ENCODE measurements around the gene DNMT1. TPM values are rescaled to one million over a fixed set of nuclear protein-coding genes. Genes with fewer than 3 reads are reported as not detected.

Gene DNMT1
- total RNA-seq, 1 experiment from 2014 or later = 210 TPM

DNA sequence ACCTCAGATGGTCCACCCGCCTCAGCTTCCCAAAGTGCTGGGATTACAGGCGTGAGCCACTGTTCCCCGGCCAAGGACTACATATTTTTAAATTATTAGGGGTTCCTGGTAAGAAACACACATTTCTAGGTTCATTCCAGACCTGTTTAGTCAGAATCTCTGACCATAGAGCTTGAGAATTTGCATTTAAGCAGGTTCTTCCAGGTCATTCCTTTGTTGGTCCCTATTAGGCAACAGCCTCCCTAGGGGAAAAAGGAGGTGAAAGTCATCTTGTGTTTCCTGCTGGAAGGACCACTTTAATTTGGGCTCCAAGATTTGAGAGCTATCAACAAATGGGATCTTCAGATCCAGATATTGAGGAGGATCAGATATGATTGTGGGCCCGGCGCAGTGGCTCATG is 20.0 kb upstream of the DNMT1 start (continued):
- TF ChIP-seq PREB (CRISPR knock-in tag; IDR thresholded peaks at IDR 0.05; ENCODE audit: borderline replicate concordance) = no peak
- TF ChIP-seq CBFB (CRISPR knock-in tag; IDR thresholded peaks at IDR 0.05; ENCODE audit: low read depth) = no peak
- TF ChIP-seq ATF6 (CRISPR knock-in tag; IDR thresholded peaks at IDR 0.05) = no peak
- TF ChIP-seq NR3C1 (CRISPR knock-in tag; conservative IDR thresholded peaks at IDR 0.05; ENCODE audit: low read depth) = no peak
- no peak for TF ChIP-seq NFE2L1 (CRISPR knock-in tag; IDR thresholded peaks at IDR 0.05)
- no peak for TF ChIP-seq ZNF423 (CRISPR knock-in tag; IDR thresholded peaks at IDR 0.05)
- TF ChIP-seq STAT6 (CRISPR knock-in tag; conservative IDR thresholded peaks at IDR 0.05; ENCODE audit: low read depth) = no peak
- TF ChIP-seq E2F1 (CRISPR knock-in tag; IDR thresholded peaks at IDR 0.05) = no peak
- no peak for TF ChIP-seq SOX15 (CRISPR knock-in tag; IDR thresholded peaks at IDR 0.05)
- TF ChIP-seq ESRRA (CRISPR knock-in tag; IDR thresholded peaks at IDR 0.05; ENCODE audit: borderline replicate concordance) = no peak
- TF ChIP-seq NR2C2 (CRISPR knock-in tag; IDR thresholded peaks at IDR 0.05) = no peak

DNA sequence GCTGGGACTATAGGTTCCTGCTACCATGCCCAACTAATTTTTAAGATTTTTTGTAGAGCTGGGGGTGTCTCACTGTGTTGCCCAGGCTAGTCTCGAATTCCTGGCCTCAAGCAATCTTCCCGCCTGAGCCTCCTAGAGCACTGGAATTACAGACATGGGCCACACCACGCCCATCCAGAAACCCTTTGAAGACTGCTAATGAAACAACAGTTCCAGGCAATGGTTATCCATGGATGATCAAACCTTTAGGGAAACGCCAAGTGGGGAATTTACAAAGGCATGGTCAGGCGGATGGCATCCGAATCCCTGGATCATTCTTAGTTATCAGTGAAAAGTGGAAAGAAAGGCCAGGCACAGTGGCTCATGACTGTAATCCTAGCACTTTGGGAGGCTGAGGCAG is 16.9 kb upstream of the DNMT1 start:
- POLR2A ChIA-PET = no interaction called here
- Mint-ChIP-seq H3K36me3 (no peaks in the 10 kb centered on the region; the same call in 1 of the 2 replicates), H3K9me3 (peaks cover 10% of the 10 kb centered on the region), H3K4me3 (no peak overlapping the region), H3K4me1 (no peaks in the 10 kb centered on the region), H3K27ac (no peak overlapping the region), H3K27me3 (ENCODE audit: low read depth) (no peaks in the 10 kb centered on the region; the same call in 1 of the 2 replicates)
- CTCF ChIA-PET = interaction anchor here (1.2 kb wide), 1 partner anchor 17 kb away, joined by 6 read pairs; no protein-coding TSS in a partner anchor
- DNase-seq (ENCODE audit: low spot score) (no peak), ATAC-seq (no peak)
- TF ChIP-seq OVOL2 (CRISPR knock-in tag; IDR thresholded peaks at IDR 0.05; ENCODE audit: borderline replicate concordance) = no peak
- no peak for TF ChIP-seq NR3C1 (CRISPR knock-in tag; conservative IDR thresholded peaks at IDR 0.05; ENCODE audit: low read depth)
- peak; percentile 17; the same call in 1 of the 2 replicates for TF ChIP-seq ZNF121 (CRISPR knock-in tag; IDR thresholded peaks at IDR 0.05)
- no peak for TF ChIP-seq PREB (CRISPR knock-in tag; IDR thresholded peaks at IDR 0.05; ENCODE audit: borderline replicate concordance)

DNA sequence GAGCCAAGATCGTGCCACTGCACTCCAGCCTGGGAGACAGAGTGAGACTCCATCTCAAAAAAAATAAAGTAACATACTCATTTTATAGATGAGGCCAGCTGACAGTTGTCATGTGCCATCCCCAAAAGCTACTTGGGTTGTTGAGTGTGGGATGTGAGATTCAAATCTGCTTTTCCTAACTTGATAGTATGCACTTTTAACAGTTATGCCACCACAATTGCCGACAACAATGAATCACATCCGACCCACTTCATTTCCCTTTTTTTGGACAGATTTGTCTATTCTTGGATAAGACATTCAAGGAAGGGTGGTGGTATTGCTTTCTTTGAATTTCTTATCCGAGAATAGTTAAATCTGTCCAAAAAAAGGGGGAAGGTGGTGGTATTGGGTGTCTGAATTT is 16.3 kb upstream of the DNMT1 start:
- CTCF ChIA-PET = interaction anchor here (0.9 to 1.5 kb wide), 3 partner anchors 8 to 39 kb away, joined by 3 to 6 read pairs (median 6); no protein-coding TSS in a partner anchor
- DNase-seq (ENCODE audit: low spot score) (no peak), ATAC-seq (no peak)
- Mint-ChIP-seq H3K27me3 (ENCODE audit: low read depth) (no peaks in the 10 kb centered on the region; the same call in 1 of the 2 replicates), H3K36me3 (no peaks in the 10 kb centered on the region; the same call in 1 of the 2 replicates), H3K4me3 (no peak overlapping the region), H3K9me3 (peaks cover 10% of the 10 kb centered on the region), H3K27ac (no peak overlapping the region), H3K4me1 (no peaks in the 10 kb centered on the region)
- POLR2A ChIA-PET = interaction anchor here (0.5 kb wide), 1 partner anchor 26 kb away, joined by 3 read pairs; no protein-coding TSS in a partner anchor
- no peak for TF ChIP-seq STAT6 (CRISPR knock-in tag; conservative IDR thresholded peaks at IDR 0.05; ENCODE audit: low read depth)
- no peak for TF ChIP-seq TEAD4 (CRISPR knock-in tag; IDR thresholded peaks at IDR 0.05)
- no peak for TF ChIP-seq MXD4 (CRISPR knock-in tag; IDR thresholded peaks at IDR 0.05; ENCODE audit: borderline replicate concordance)
- TF ChIP-seq, protein P1, sequence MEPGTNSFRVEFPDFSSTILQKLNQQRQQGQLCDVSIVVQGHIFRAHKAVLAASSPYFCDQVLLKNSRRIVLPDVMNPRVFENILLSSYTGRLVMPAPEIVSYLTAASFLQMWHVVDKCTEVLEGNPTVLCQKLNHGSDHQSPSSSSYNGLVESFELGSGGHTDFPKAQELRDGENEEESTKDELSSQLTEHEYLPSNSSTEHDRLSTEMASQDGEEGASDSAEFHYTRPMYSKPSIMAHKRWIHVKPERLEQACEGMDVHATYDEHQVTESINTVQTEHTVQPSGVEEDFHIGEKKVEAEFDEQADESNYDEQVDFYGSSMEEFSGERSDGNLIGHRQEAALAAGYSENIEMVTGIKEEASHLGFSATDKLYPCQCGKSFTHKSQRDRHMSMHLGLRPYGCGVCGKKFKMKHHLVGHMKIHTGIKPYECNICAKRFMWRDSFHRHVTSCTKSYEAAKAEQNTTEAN (CRISPR knock-in tag; IDR thresholded peaks at IDR 0.05) = no peak
- TF ChIP-seq ETV6 (CRISPR knock-in tag; IDR thresholded peaks at IDR 0.05) = no peak
- TF ChIP-seq ZNF423 (CRISPR knock-in tag; IDR thresholded peaks at IDR 0.05) = no peak
- no peak for TF ChIP-seq ZNF425 (CRISPR knock-in tag; conservative IDR thresholded peaks at IDR 0.05)

Measured in WTC11 (cell line).